Mesangial cell (primary cell): ENCODE measurements around the gene HNRNPD. TPM values are rescaled to one million over a fixed set of nuclear protein-coding genes. Genes with fewer than 3 reads are reported as not detected.

ENCODE experiments used
- total RNA-seq: library from RNA; depleted of rRNA; stranded (reverse); fragments of >200 nt; gene quantifications from 2 replicates; pipeline ENCODE4 v1.2.3, GENCODE V29; 2015

The HNRNPD gene, protein sequence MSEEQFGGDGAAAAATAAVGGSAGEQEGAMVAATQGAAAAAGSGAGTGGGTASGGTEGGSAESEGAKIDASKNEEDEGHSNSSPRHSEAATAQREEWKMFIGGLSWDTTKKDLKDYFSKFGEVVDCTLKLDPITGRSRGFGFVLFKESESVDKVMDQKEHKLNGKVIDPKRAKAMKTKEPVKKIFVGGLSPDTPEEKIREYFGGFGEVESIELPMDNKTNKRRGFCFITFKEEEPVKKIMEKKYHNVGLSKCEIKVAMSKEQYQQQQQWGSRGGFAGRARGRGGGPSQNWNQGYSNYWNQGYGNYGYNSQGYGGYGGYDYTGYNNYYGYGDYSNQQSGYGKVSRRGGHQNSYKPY
- total RNA-seq = 29.8 and 55.9 TPM in 2 replicates

DNA sequence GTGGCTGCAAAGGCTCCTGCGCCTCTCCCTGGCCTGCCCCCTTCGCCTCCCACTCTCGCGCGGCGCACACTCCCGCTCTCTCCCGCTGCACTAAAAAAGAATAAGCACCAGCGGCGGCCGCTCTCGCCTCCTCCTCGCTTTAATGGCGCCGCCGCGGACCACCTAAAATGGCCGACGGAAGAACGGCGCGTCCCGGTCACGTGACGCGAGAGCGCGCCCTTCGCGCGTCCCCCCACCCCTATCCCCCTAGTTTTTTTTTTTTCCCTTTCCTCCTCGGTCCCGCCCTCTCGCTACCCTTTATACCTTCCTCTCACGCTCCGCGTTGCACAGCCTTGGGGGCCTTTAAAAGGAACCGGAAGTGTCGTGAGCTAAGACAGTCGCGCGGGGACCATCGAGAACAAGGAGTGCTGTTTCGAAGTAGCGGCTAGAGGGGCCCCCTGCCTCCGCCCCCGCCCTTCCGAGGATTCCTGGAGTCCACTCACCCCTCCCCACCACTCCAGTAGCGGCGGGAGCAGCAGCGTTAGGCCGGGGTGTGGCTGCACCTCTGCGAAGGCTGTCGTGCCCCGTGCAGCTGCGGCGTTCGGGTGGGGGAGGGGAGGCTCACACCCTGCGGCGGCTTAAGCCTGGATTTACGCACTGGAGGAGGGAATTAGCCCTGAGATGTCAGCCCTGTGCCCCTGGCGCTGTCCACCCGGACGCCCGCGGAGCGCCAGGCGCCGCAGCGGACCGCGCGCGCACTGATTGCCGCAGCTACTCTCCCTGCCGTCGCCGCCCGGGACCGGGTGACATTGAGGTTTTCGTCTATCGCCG is at the start of gene HNRNPD:
TSS of gene HNRNPD (minus strand) at position 176 of the 810 bp plus-strand sequence. CDS start 313 bp downstream, outside the sequence.

Other genes with a start within 250 kb of the HNRNPD start
- 70.2 and 166 TPM in 2 replicates for gene HNRNPDL, start 56.5 kb upstream of the HNRNPD start, total RNA-seq
- 23.3 and 49.2 TPM in 2 replicates for gene ENOPH1, start 56.6 kb upstream of the HNRNPD start, total RNA-seq
- 1.1 and 3.8 TPM in 2 replicates for gene TMEM150C, start 188.0 kb upstream of the HNRNPD start, total RNA-seq